Right lobe of liver (tissue), 4 donors: Measurements from ENCODE around the gene SULT2B1.

Experiments
- CTCF ChIP-seq, 4 donors: fragments of 200-600 bp in 3 of 4; fragments of 450-650 bp in 1 of 4; IDR thresholded peaks; one replicate each; pipeline versions ENCODE4 v1.5.1 to v1.8.0; 2016 to 2022; ENCODE audit warnings: antibody characterized with exemption in 4 of 4, mild to moderate bottlenecking in 2 of 4
- POLR2A ChIP-seq: fragments of 450-650 bp; IDR thresholded peaks from one replicate; pipeline ENCODE4 v1.6.1; 2017; ENCODE audit warnings: antibody characterized with exemption, mild to moderate bottlenecking
- donor health status: DM: no; HTN: no; CAD: no.
- donor health status: DM: no; HTN: no; CAD: no.
- donor health status: DM: no; HTN: yes; CAD: no.

- no peak for TF ChIP-seq CTCF (IDR thresholded peaks at IDR 0.05)
- TF ChIP-seq POLR2A = no peak
These were observed 6.2 kb downstream of the SULT2B1 start for GRCh38 chr19:48558018-48558684.
